Measurements from ENCODE around the gene CNIH1.
A peak's percentile ranks its signal among the peaks of the same experiment; 100 is the strongest.
"Not testable (repeated sequence)": the region's sequence is repeated elsewhere in the genome, so short reads cannot be mapped to it uniquely, and the experiment has no call there.

Gene CNIH1

GRCh38 chr14:54444681-54445080 lies 3.5 kb upstream of the CNIH1 start:
- H3K27me3 ChIP-seq (ENCODE audit: control insufficient read depth, low read length), result peaks cover 12% of the 10 kb centered on the region; the same call in 1 of the 2 replicates
- no peak overlapping the region for H3K4me3 ChIP-seq (ENCODE audit: low read length)
- peaks cover 16% of the 10 kb centered on the region for H3K4me1 ChIP-seq (ENCODE audit: control insufficient read depth, low read length)
- H3K36me3 ChIP-seq (ENCODE audit: control insufficient read depth, low read length), result peaks cover 9% of the 10 kb centered on the region
- H3K4me2 ChIP-seq (ENCODE audit: low read length), result no peak overlapping the region
- H3K9me3 ChIP-seq (ENCODE audit: control insufficient read depth, insufficient read depth, low read length), result no peaks in the 10 kb centered on the region
- H3K79me2 ChIP-seq (ENCODE audit: control insufficient read depth, low read length), result peaks cover 14% of the 10 kb centered on the region
- no peak for TF ChIP-seq CTCF (IDR thresholded peaks at IDR 0.05; ENCODE audit: low read depth, low read length, poor library complexity, severe bottlenecking)
- no peaks in the 10 kb centered on the region for H3F3A ChIP-seq (ENCODE audit: control insufficient read depth, insufficient read depth)
- no peak overlapping the region for H3K27ac ChIP-seq (ENCODE audit: low read depth, low read length)
- H4K20me1 ChIP-seq (ENCODE audit: control insufficient read depth, insufficient read depth, low read depth, low read length), result 0 out of 2 replicates have a peak, but pooled peaks cover 10% of the 10 kb centered on the region
- no peaks in the 10 kb centered on the region for H3K9me2 ChIP-seq (replicated peaks; ENCODE audit: control insufficient read depth, low read length)

- Histone ChIP-seq H3K4me1 (ENCODE audit: control insufficient read depth, low read length) (peaks cover 23% of the 10 kb centered on the region), H4K20me1 (ENCODE audit: control insufficient read depth, insufficient read depth, low read depth, low read length) (0 out of 2 replicates have a peak, but pooled peaks cover 10% of the 10 kb centered on the region), H3K9me3 (ENCODE audit: control insufficient read depth, insufficient read depth, low read length) (no peaks in the 10 kb centered on the region), H3K4me2 (ENCODE audit: low read length) (no peak overlapping the region), H3K9me2 (replicated peaks; ENCODE audit: control insufficient read depth, low read length) (no peaks in the 10 kb centered on the region), H3K27ac (ENCODE audit: low read depth, low read length) (no peak overlapping the region), H3K27me3 (ENCODE audit: control insufficient read depth, low read length) (peaks cover 9% of the 10 kb centered on the region; the same call in 1 of the 2 replicates), H3F3A (ENCODE audit: control insufficient read depth, insufficient read depth) (no peaks in the 10 kb centered on the region), H3K79me2 (ENCODE audit: control insufficient read depth, low read length) (peaks cover 21% of the 10 kb centered on the region), H3K4me3 (ENCODE audit: low read length) (no peak overlapping the region), H3K36me3 (ENCODE audit: control insufficient read depth, low read length) (peaks cover 16% of the 10 kb centered on the region)
- TF ChIP-seq EZH2phosphoT487 (IDR thresholded peaks at IDR 0.05; ENCODE audit: borderline replicate concordance, low read length) (no peak), CTCF (IDR thresholded peaks at IDR 0.05; ENCODE audit: low read depth, low read length, poor library complexity, severe bottlenecking) (no peak)
Observed at GRCh38 chr14:54443981-54444380, 2.8 kb upstream of the CNIH1 start.

- not testable (repeated sequence) for H3F3A ChIP-seq (ENCODE audit: control insufficient read depth, insufficient read depth); H3K4me3 ChIP-seq (ENCODE audit: low read length); H3K9me2 ChIP-seq (replicated peaks; ENCODE audit: control insufficient read depth, low read length); H3K27me3 ChIP-seq (ENCODE audit: control insufficient read depth, low read length); H3K27ac ChIP-seq (ENCODE audit: low read depth, low read length); H3K4me2 ChIP-seq (ENCODE audit: low read length); H3K9me3 ChIP-seq (ENCODE audit: control insufficient read depth, insufficient read depth, low read length)
- Histone ChIP-seq H3K4me1 (ENCODE audit: control insufficient read depth, low read length) (peaks cover 33% of the 10 kb centered on the region), H3K79me2 (ENCODE audit: control insufficient read depth, low read length) (peaks cover 31% of the 10 kb centered on the region), H3K36me3 (ENCODE audit: control insufficient read depth, low read length) (peaks cover 26% of the 10 kb centered on the region), H4K20me1 (ENCODE audit: control insufficient read depth, insufficient read depth, low read depth, low read length) (peaks cover 15% of the 10 kb centered on the region; the same call in 1 of the 2 replicates)
Observed at GRCh38 chr14:54442961-54443360, 1.8 kb upstream of the CNIH1 start.

DNA sequence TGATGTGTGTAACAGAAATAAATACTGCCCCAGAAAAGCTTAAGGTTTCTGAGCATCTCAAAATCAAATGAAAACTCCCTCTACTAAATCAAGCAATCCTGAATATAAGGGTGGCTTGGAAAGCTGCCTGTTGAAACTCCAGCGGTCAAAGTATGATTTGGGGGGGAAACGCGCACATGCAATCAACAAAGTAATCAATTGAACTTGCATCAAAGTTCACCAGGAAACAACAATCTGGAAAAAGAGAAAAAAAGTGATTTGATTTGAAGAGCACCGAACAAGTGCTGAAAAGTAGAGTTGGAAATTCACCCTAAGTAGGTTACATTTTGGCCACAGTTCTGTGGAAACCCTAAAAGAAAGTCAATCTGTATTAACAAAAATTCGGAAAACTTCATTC lies 700 bp downstream of the CNIH1 start:
- Histone ChIP-seq H3K9me2 (replicated peaks; ENCODE audit: control insufficient read depth, low read length) (no peaks in the 10 kb centered on the region), H3F3A (ENCODE audit: control insufficient read depth, insufficient read depth) (no peaks in the 10 kb centered on the region), H3K4me2 (ENCODE audit: low read length) (peak overlapping the region; percentile 88), H4K20me1 (ENCODE audit: control insufficient read depth, insufficient read depth, low read depth, low read length) (peaks cover 20% of the 10 kb centered on the region; the same call in 1 of the 2 replicates), H3K79me2 (ENCODE audit: control insufficient read depth, low read length) (peaks cover 56% of the 10 kb centered on the region), H3K36me3 (ENCODE audit: control insufficient read depth, low read length) (peaks cover 47% of the 10 kb centered on the region), H3K9me3 (ENCODE audit: control insufficient read depth, insufficient read depth, low read length) (no peaks in the 10 kb centered on the region), H3K4me3 (ENCODE audit: low read length) (peak overlapping the region; percentile 83), H3K4me1 (ENCODE audit: control insufficient read depth, low read length) (peaks cover 58% of the 10 kb centered on the region), H3K27ac (ENCODE audit: low read depth, low read length) (peak overlapping the region; percentile 53), H3K27me3 (ENCODE audit: control insufficient read depth, low read length) (no peaks in the 10 kb centered on the region)
- TF ChIP-seq EZH2phosphoT487 (IDR thresholded peaks at IDR 0.05; ENCODE audit: borderline replicate concordance, low read length) (no peak), CTCF (IDR thresholded peaks at IDR 0.05; ENCODE audit: low read depth, low read length, poor library complexity, severe bottlenecking) (no peak)

Measured in DOHH2 (cell line).